B cell (primary cell): ENCODE results near the gene AIRE.

ENCODE experiments used
- EZH2 ChIP-seq: IDR thresholded peaks from 2 replicates; pipeline ENCODE4 v1.6.1; 2012; ENCODE audit warnings: borderline replicate concordance, low read depth, mild to moderate bottlenecking, moderate library complexity, low read length; ENCODE audit not compliant: insufficient read depth, poor library complexity, severe bottlenecking
- TF ChIP-seq, protein P1 (sequence below): fragments of 200-600 bp; IDR thresholded peaks from one replicate; pipeline ENCODE4 v1.8.0; 2022; ENCODE audit warnings: antibody characterized with exemption, mild to moderate bottlenecking

DNA sequence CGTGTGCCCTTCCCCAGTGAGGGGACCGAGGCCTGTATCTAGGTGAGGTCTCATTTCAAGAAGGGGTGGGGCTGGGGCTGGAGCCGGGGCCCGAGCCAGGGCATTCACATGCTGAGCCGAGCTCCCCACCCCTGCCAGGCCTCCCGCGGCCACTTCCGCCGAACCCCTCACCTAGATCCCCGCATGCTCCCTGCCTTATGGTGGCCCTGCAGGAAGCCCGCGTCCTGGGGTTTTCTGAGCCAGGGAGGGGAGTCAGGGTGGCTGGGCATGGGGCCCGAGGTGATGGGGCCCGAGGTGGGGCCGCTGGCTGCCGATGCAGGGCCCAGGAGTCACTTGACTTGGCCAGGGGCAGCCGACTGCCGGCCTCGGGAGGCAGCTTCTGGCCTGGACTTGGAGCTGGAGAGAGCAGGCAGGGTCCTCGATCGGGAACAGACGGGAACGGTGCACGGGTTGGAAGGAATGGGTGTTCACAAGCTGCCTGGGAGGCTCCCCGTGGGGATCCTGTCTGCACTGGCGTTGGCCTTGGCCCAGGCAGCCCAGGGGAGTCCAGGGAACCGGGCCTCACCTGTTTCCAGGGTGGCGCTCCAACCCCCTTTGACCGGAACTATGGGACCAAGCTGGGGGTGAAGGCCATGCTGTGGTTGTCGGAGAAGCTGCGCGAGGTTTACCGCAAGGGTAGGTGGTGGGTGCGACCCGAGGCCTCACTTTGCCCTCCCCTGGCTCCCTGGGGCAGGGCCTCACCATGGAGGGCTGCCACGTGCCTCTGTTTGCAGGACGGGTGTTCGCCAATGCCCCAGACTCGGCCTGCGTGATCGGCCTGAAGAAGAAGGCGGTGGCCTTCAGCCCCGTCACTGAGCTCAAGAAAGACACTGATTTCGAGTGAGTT lies 40.0 kb downstream of the AIRE start:
- TF ChIP-seq, protein P1, sequence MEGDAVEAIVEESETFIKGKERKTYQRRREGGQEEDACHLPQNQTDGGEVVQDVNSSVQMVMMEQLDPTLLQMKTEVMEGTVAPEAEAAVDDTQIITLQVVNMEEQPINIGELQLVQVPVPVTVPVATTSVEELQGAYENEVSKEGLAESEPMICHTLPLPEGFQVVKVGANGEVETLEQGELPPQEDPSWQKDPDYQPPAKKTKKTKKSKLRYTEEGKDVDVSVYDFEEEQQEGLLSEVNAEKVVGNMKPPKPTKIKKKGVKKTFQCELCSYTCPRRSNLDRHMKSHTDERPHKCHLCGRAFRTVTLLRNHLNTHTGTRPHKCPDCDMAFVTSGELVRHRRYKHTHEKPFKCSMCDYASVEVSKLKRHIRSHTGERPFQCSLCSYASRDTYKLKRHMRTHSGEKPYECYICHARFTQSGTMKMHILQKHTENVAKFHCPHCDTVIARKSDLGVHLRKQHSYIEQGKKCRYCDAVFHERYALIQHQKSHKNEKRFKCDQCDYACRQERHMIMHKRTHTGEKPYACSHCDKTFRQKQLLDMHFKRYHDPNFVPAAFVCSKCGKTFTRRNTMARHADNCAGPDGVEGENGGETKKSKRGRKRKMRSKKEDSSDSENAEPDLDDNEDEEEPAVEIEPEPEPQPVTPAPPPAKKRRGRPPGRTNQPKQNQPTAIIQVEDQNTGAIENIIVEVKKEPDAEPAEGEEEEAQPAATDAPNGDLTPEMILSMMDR: no peak
- no peak for TF ChIP-seq EZH2
